Measurements from ENCODE around the gene RAPGEF4.
"Not testable (repeated sequence)": the region's sequence is repeated elsewhere in the genome, so short reads cannot be mapped to it uniquely, and the experiment has no call there.

The RAPGEF4 gene

GRCh38 chr2:172726172-172726735 is 9.4 kb upstream of the RAPGEF4 start:
- DNase-seq = no peak

GRCh38 chr2:172730411-172730810 is 5.2 kb upstream of the RAPGEF4 start:
- no peak for DNase-seq

- DNase-seq = no peak
Observed at GRCh38 chr2:172734711-172735581, 699 bp upstream of the RAPGEF4 start.

- DNase-seq = no peak
Observed at GRCh38 chr2:172736424-172737174, 954 bp downstream of the RAPGEF4 start.

GRCh38 chr2:172739661-172740266 is 4.1 kb downstream of the RAPGEF4 start:
- no peak for DNase-seq

- no peak for DNase-seq
Observed at GRCh38 chr2:172740856-172741255, 5.2 kb downstream of the RAPGEF4 start.

GRCh38 chr2:172742931-172743540 is 7.4 kb downstream of the RAPGEF4 start:
- no peak for DNase-seq

- no peak for DNase-seq
Observed at GRCh38 chr2:172743898-172744297, 8.3 kb downstream of the RAPGEF4 start.

- no peak for DNase-seq
Observed at GRCh38 chr2:172745636-172746035, 10.0 kb downstream of the RAPGEF4 start.

- DNase-seq = not testable (repeated sequence)
Observed at GRCh38 chr2:172748543-172748942, 12.9 kb downstream of the RAPGEF4 start.

GRCh38 chr2:172749388-172749787 is 13.7 kb downstream of the RAPGEF4 start:
- no peak for DNase-seq

GRCh38 chr2:172751564-172751963 is 15.9 kb downstream of the RAPGEF4 start:
- DNase-seq = no peak

GRCh38 chr2:172753610-172754009 is 18.0 kb downstream of the RAPGEF4 start:
- no peak for DNase-seq

- DNase-seq = no peak
Observed at GRCh38 chr2:172759441-172759840, 23.8 kb downstream of the RAPGEF4 start.

- DNase-seq = no peak
Observed at GRCh38 chr2:172761306-172761705, 25.7 kb downstream of the RAPGEF4 start.

GRCh38 chr2:172762574-172762973 is 26.9 kb downstream of the RAPGEF4 start:
- DNase-seq = no peak

- DNase-seq = no peak
Observed at GRCh38 chr2:172763079-172763478, 27.4 kb downstream of the RAPGEF4 start.

- no peak for DNase-seq
Observed at GRCh38 chr2:172765662-172766061, 30.0 kb downstream of the RAPGEF4 start.

- no peak for DNase-seq
Observed at GRCh38 chr2:172768401-172768800, 32.8 kb downstream of the RAPGEF4 start.

- no peak for DNase-seq
Observed at GRCh38 chr2:172769879-172770278, 34.2 kb downstream of the RAPGEF4 start.

GRCh38 chr2:172770887-172771286 is 35.2 kb downstream of the RAPGEF4 start:
- DNase-seq = no peak

- no peak for DNase-seq
Observed at GRCh38 chr2:172772633-172773032, 37.0 kb downstream of the RAPGEF4 start.

GRCh38 chr2:172774302-172774701 is 38.7 kb downstream of the RAPGEF4 start:
- no peak for DNase-seq
